Measurements from ENCODE around the gene BLOC1S3. TPM values are rescaled to one million over a fixed set of nuclear protein-coding genes. Genes with fewer than 3 reads are reported as not detected.

The BLOC1S3 gene
- total RNA-seq, 1 experiment from 2014 or later: 4.0 TPM

DNA sequence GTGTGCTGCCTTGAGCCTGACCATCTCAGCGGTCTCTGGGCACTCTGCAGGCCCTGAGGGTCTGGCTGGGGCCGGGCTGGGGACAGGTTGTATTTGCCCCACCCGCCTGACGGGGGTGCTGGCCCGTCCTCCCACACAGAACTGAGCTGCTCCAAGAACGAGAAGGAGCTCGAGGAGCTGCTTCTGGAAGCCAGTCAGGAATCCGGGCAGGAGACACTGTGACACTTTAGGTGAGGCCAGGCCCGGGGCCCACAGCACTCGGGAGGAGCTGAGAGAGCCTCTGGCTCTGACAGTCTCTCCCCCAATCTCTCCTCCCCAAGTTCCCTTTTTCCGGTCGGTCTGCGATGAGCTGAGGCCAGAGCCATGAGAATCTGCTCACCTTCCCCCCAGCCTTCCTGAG, 32.3 kb upstream of the BLOC1S3 start:
- no peak for DNase-seq (ENCODE audit: low read depth)

DNA sequence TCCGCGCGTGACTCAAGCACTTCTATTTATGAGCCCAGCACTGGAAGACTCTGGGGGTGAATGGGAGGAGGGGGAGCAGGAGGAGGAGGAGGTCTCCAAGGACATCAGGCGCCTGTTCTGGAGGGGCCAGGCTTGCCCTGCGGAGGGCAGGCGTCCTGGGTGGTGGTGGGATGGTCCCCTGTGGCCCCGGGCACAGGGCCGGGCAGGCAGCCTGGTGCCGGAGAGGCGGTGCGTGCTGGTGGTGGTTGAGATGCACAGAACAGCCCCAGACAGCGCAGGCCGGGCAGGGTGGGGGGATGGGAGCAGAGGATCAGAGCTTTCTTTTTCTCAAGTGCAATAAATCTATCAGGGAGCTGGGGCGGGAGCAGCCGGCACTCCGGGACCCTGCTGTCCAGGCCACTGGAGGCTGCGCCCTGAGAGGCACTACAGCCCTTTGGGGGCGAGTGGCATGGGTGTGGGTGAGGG, 31.8 kb upstream of the BLOC1S3 start:
- no peak for DNase-seq (ENCODE audit: low read depth)

DNA sequence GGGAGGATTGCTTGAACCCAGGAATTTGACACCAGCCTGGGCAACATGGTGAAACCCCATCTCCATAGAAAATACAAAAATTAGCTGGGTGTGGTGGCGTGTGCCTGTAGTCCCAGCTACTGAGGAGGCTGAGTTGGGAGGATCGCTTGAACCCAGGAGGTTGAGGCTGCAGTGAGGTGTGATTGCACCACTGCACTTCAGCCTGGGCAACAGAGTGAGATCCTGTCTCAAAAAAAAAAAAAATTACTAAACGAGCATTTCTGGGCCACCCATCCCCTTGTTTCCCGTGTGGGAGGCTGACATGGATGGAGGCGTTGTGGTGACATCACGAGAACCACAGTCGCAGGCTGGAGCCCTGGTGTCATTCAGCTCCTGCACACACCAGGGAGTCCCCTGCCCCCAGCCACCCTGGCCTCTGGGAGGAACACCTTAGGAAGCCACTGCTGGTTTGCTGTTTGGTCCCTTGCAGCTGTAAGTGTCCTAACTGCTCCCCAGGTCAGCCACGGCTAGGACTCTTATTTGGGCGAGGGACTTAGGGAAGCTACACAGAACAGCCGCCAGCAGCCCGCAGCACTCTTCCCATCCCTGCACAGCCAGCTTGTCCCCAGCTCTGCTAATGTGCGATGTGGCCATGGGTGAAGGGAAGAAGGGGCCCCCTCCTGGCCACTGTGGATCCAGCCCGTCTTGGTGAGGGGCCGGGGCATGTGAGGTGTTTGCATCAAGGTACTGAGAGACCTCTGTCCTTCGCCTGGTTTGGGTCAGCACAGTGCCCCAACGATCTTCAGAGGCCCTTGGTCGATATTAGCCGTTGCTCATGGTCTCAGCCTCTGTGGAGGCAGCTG, 30.5 kb upstream of the BLOC1S3 start:
- no peak for DNase-seq (ENCODE audit: low read depth)

DNA sequence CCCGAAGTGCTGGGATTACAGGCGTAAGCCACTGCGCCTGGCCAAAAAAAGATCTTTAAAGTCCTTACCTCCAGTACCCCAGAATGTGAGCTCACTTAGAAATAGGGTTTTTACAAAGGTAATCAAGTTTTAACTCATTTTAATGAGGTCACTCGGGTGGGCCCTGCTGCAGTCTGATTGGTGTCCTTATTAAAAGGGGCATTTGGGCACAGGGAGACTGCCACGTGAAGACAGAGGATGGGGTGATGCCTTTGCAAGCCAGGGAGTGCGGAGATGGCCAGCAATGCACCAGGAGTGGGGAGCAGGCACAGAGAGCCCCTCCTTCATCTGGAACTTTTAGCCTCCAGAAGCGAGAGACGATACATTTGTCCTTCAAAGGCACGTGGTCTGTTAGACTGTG, 29.5 kb upstream of the BLOC1S3 start:
- DNase-seq (ENCODE audit: low read depth): no peak

DNA sequence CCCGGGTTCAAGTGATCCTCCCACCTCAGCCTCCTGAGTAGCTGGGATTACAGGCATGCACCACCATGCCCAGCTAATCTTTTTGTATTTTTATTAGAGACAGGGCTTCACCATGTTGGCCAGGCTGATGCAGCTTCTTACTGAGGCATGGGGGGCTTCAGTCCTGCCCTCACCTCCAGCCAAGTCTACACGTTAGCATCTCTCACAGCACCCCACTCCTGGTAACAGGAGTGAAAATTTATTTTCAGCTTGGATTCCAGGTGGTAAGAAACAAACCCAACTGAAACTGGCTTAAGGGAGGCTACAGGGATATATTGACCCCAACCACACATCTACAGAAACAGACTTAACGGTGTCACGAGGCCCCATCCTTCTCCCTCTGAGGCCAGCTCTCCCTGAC, 28.4 kb upstream of the BLOC1S3 start:
- DNase-seq (ENCODE audit: low read depth): no peak

DNA sequence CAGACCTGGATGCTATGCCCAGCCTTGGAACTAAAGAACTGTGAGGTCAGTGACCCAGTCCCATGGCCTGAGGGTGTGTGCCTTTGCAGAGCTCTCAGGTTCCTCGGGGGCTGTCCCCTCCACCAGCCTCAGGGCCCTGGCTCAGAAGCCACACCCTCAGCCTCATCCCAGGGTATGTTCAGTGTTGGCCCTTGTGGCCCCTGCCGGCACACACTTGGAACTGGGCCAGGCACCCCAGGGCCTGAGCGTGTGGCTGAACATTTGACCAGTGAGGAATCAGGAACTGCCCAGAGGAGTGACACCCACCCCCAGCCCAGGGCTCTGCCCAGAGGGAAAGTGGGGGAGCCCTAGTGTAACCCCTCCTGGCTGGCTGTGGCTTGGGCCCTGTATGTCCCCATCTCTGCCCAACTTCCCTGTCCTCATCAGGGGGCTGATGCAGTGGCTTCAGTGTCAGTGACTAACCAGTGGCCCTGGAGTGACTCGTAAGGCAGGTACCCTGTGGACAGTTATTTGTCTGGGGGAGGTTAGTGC, 27.8 kb upstream of the BLOC1S3 start:
- DNase-seq (ENCODE audit: low read depth): no peak

DNA sequence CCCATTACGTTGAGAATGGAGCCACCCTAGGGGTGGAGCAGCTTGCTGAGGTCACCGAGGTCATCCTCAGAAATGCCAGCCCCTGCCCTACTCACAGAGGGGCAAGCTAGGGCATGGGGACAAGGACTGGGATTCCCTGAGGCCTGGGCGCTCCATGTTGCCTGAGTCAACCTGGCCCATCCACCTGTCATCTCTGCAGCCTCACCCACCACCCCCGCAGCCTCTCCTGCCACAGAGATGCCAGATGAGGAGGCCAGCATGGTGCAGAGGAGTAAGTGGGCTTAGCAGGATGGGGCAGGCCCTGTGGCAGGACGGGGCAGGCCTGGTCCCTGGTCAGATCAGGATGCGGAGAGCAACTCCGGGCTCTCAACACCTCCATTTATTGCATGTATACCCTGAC, 27.3 kb upstream of the BLOC1S3 start:
- no peak for DNase-seq (ENCODE audit: low read depth)

DNA sequence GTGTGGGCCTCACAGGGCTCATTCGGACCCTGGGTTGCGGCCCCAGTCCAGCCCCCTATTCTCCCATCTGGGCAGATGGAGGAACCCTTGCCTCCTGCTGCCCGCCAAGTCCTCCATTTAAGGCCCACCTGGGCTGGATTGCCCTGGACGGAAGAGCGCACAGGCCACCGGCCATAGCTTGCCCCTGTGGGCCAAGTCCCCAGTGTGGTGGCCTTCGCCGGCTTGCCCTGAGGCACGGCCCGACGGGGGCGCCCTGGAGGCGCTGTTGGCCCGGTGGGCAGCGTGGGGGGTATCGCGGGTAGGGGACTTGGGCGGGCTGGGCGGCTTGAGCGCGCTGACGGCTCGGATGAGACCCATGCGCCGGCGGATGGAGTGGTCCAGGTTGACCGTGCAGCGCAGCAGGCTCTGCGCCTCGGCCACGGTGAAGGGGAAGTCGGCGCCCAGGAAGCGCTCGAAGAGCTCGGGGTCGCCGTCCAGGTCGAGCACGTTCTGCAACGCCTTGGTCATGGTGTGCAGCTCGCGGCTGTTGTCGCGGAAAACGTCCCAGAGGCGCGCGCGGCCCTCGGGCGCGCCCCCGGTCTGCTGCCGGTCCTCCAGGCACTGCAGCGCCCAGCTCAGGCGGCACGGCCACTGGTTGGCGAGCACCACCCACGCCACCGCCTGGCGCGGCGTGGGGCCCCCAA, 26.6 kb upstream of the BLOC1S3 start:
- no peak for DNase-seq (ENCODE audit: low read depth)

DNA sequence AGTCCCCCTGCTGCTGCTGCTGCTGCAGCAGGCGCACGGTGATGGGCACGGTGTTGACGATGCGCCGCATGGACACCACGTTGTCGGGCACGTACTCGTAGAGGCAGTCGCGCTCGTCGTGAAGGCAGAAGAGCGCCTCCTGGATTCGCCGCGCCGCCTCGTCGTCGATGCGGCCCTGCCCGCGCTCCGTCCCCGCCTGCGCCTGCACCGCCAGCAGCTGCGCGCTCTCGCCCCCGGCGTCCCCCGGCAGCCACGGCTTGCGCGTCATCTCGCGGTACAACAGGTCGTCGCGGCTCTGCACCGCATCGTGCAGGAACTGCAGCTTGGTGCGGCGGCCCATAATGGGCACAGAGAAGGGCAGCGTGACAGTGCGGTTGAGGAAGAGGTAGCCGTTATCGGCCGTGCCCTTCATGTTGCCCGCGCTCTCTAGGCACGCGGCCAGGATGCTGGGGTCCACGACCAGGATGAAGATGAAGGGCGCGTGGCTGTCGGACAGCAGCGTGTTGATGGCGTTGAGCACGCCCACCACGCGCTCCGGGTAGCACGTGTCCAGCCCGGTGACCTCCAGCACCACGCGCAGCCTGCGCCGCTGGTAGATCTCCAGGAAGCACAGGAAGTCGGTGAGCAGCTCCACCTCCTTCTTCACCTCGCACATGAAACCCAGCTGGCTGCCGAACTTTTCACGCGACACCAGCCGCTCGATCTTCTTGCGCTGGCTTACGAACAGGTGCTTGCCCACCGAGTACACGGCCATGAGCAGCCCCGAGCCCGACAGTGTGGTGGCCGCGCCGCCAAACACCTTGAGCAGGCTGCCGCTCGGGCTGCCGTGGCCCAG, 25.9 kb upstream of the BLOC1S3 start:
- no peak for DNase-seq (ENCODE audit: low read depth)

DNA sequence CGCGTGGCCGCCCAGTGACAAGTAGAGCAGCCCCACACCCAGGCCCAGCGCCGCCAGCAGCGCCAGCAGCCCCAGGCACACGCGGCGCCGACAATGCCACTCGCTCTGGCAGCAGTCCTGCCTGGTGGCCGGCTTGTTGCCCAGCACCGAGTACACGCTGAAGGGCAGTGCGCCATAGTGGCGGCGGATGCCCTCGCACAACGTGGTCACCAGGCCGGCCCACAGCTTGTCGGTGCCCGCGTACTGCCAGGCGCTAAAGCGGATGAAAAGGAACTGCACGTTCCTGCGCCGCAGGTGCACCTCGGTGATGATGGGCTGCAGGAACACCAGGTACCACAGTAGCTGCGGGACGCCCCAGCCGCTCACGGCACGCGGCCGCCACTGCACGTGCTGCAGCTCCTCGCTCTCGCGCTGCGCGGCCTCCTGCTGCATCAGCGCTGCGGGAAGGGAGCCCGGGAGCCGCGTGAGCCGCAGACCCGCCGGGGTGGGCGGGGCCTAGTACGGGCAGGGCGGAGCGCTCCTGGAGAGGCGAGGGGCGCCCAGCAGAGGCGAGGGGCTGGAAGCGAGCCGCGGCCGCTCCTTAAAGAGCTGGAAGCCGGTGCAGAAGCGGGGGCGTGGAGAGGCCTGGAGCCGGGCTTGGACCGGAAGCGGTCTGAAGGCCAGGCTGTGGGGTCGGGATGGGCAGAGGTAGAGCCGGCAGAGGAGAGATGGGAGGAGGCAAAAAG, 25.1 kb upstream of the BLOC1S3 start:
- no peak for DNase-seq (ENCODE audit: low read depth)

DNA sequence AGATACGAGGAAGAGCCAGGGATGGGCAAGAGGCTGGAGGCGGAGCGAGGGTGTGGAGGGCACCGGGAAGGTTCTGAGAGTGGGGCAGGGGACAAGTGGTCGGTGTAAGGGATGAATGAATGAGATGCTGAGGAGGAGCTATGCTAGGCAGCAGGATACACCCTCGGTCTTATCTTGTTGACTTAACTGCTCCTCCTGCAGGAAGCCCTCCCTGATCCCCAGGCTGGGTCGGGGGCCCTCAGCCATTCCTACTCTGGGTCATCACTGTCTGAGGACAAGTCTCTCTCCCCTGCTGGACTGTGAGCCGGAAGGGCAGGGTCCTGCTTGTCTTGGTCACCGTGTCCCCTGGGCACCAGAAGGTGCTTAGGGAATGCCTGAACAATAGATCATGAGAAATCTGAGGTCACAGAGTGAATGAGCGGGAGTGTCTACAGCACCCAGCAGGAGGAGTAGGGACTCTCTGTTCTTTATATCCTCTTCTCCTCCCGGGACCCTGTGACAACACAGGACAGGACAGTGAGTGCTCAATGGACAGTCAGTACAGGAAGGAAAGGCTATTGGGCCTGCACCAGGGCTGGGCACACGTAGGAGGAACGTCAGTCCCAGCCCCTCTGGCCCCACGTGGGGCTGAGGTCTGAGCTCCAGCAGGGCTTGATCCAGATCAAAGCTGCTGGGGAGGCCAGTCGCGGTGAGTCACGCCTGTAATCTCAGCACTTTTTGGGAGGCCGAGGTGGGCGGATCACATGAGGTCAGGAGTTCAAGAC, 24.3 kb upstream of the BLOC1S3 start:
- DNase-seq (ENCODE audit: low read depth): peak; percentile 88

DNA sequence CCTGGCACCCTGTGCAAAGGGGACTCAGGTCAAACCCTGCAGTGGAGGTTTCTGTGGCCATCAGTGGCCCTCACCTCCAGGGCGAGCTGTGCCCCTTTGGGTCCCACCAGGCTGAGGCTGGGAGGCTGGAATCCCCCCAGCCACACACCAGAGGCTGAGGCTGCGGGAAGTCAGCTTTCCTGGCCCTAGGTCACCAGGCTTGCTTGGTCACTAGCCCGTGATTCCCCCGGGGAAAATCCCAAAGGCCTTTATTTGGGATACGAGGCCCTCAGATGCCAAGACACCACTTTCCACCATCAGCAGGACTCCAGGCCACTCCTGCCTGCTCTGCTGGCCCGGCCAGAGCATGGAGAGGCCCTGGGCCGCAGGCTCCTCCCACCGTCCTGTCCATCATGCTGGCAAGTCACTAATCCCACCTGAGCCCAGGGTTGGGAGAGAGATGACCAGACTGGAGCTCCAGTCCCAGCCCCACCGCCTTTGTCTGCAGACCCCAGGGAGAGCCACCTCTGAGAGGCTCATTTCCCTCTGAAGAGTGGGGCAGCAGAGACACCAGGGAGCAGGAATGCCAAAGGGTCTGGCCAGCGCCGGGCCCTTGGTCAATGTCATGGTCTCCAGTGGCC, 22.5 kb upstream of the BLOC1S3 start:
- no peak for DNase-seq (ENCODE audit: low read depth)

DNA sequence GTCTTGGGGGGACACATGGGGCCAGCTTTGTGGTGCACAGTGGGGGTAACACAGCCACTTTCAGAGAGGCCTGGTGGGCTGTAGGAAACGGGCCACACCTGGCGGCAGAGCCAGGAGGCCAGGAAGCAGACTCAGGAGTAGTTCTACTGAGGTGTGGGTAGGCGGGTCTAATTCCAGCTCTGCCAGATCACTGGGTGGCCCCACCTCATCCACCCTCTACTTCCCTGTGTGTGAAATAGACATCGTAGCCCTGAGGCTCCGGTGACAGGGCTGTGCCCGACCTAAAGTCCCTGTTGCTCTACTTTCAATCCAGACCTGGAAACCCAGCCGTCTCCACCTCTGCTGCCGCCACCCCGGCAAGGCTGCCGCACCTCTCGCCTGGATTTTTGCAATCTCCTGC, 21.8 kb upstream of the BLOC1S3 start:
- no peak for DNase-seq (ENCODE audit: low read depth)

DNA sequence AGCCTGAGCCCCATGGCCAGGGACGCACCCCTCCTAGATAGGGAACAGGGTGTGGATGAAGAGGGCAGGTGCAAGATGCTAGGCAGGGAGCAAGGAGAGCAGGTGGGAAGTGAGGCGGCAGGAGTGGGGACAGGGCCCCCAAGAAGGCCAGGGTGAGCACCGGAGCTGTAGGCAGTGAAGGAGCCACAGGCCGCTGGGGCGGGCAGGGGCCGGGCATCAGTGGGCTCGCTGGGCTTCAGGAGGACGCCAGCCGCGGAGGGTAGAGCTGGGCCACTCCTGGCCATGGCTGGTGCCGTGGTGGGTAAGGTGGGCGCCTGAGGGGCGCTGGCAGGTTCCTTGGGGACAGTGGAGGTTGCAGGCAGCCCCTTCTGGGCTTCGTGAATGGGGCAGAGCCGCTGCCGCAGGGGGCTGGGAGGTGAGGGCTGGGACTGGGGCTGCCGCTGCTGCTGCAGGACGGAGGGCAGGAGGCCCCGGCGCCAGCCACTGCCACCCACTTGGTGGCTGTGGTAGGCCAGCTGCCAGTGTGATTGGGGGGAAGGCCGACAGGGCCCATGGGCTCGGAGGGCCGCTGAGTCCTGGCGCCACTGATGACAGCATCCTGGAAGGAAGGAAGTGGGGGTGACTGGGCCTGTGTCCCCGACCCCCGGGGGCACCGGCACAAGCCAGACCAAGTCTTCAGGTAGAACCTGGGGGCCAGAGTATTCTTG, 19.9 kb upstream of the BLOC1S3 start:
- no peak for DNase-seq (ENCODE audit: low read depth)

DNA sequence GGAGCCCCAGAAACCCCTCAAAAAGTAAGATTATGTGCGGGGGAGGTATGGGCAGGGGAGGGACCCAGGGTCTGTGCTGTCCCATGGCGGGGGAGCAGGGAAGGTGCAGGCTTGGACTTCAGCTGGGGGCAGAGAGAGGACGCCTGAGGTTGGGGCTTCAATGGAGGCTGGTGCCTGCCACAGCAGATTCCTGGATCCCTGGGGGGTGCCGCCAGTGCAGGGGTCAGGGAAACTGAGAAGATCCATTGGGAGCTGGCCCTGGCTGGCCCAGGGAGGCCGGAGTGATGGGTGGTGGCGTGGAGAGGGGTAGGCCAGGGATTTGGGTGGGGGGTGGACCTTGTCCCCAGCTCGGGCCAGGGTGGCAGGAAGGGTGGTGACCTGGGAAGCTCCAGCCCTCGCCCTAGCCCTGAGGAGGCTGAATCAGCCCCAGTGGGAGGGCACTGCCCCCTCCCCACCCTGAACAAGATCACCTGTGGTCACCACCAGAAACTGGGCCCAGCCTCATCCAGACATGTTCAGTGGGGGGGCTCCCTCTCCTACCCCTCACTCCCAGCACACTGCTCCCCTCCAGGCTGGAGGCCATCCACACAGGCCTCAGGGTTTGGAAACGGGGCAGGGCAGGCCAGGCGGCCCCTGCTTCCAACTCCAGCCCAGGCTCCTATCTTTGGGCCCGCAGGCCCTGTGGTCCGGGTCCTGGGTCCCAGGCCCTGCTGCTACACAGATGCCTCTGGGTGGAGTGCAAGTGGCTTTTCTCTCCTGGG, 19.2 kb upstream of the BLOC1S3 start:
- no peak for DNase-seq (ENCODE audit: low read depth)

DNA sequence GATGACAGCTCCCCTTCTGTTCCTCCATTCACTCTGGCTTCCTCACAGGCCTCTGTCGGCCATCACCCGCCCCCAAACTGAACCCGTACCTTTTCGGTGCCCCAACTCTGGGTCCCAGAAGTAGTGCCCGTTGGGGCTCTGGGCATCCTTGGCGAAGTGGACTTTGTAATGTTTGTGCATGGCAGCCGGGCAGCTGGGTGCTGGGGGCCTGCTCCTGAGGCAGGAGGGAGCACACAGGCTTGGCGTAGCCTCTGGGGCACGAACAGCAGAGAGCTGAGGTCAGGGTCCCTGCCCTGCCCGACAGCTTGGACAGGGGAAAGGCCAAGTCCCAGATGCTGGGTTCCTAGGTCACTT, 18.6 kb upstream of the BLOC1S3 start:
- DNase-seq (ENCODE audit: low read depth): no peak

DNA sequence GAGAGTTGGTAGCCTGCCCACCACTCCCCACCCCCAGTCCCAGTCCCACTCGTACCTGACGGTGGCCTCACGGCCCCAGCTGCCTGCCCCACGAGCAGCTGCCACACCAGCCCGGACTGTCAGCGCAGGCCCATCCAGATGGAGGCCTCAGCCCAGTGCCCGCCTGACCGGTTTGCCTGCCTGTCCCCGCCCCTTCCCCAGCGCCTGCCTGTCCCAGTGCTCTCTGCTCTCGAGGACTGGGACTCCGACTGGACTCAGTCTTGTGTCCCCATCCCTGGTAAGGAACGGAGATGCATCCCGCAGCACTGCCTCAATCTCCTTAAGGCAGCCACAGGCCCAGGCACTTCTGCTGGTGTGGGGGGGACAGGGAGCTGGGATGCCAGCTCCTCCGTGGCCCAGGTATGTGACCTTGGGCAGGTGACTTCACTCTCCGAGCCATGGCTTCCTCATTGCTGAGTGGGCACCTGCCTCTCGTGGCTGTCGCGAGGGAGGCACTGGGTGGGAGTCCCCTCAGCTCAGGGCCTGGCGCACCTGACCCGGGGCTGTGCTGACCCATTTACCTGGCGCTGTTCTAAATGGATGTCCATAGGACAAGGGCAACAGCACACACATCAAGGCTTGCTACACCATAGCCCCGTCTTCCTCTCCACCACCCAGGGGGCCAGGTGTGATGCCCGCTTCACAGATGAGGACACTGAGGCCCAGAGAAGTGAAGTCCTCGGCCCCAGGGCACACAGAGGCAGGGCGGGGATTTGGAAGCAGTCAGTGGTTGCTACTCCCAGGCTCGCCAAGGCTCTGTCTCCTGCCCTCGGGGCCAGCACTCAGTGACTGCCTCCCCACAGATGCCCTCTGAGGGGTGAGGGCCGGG, 17.5 kb upstream of the BLOC1S3 start, which contains the start of gene NKPD1:
NKPD1 (minus strand) TSS at position 113 of the 868 bp plus-strand sequence. CDS start 832 bp downstream, outside the sequence.
- no peak for DNase-seq (ENCODE audit: low read depth)

All from RPMI7951 (cell line).